Retinal pigment epithelial cell (primary cell): ENCODE data around the gene UBL4A.

ENCODE experiments used
- DNase-seq: peaks from one replicate; pipeline ENCODE4 v3.0.0-alpha.2; 2010; ENCODE audit warnings: low read depth
- H3K4me3 ChIP-seq: 2 replicates; pipeline ENCODE4 v1.5.1; 2011; ENCODE audit warnings: mild to moderate bottlenecking, low read length, control low read depth, moderate library complexity
- TF ChIP-seq, protein P1 (sequence below): conservative IDR thresholded peaks from 2 replicates; pipeline ENCODE4 v1.5.1; 2011; ENCODE audit warnings: low read depth, low read length, control low read depth, inconsistent platforms

Gene UBL4A

DNA sequence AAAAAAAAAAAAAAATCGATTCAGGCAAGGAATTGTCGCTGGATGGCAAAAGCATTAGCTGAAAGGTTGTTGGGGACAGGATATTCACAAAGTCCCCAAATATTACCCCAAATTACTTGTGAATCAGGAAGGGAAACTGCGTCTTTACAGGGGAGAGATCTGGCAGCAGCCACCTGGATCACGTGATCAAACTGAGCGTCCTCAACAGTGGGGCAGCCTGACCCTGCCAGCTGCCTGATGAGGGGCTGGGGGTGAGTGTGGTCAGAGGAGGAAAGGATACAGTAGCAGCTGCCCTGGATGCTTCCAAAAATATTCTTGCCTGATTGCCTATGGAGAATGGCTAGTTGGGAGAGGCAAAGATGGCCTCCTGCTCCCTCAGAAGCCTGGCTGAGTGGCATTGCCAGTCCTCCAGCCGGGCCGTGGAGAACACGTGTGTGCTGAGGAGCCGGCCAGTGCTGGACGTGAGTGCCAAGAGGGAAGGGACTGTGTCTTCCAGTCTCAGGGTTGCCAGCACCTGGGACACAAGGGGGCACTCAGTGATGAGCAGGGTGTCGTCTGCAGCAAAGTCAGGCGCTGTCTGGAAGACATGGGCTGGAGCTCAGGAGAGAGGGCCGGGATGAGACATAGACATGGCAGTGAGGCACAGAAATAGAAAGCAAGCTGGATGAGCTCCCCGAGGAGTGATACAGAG is 4.4 kb downstream of the UBL4A start:
- TF ChIP-seq, protein P1, sequence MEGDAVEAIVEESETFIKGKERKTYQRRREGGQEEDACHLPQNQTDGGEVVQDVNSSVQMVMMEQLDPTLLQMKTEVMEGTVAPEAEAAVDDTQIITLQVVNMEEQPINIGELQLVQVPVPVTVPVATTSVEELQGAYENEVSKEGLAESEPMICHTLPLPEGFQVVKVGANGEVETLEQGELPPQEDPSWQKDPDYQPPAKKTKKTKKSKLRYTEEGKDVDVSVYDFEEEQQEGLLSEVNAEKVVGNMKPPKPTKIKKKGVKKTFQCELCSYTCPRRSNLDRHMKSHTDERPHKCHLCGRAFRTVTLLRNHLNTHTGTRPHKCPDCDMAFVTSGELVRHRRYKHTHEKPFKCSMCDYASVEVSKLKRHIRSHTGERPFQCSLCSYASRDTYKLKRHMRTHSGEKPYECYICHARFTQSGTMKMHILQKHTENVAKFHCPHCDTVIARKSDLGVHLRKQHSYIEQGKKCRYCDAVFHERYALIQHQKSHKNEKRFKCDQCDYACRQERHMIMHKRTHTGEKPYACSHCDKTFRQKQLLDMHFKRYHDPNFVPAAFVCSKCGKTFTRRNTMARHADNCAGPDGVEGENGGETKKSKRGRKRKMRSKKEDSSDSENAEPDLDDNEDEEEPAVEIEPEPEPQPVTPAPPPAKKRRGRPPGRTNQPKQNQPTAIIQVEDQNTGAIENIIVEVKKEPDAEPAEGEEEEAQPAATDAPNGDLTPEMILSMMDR = no peak
- no peak for DNase-seq
- H3K4me3 ChIP-seq = no peak overlapping the region

DNA sequence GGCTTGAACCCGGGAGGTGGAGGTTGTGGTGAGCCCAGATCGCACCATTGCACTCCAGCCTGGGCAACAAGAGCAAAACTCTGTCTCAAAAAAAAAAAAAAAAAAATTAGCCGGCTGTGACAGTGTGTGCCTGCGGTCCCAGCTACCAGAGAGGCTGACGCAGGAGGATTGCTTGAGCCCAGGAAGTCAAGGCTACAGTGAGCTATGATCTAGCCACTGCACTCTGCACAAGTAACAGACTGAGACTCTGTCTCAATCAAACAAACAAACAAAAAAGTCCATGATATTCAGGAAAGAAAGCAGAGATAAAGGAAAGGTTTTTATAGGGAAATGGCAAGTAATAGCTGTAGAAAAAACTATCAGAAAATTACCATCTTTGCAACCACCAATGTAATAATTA is 5.2 kb downstream of the UBL4A start:
- no peak for DNase-seq
- TF ChIP-seq, protein P1 = no peak
- no peak overlapping the region for H3K4me3 ChIP-seq

DNA sequence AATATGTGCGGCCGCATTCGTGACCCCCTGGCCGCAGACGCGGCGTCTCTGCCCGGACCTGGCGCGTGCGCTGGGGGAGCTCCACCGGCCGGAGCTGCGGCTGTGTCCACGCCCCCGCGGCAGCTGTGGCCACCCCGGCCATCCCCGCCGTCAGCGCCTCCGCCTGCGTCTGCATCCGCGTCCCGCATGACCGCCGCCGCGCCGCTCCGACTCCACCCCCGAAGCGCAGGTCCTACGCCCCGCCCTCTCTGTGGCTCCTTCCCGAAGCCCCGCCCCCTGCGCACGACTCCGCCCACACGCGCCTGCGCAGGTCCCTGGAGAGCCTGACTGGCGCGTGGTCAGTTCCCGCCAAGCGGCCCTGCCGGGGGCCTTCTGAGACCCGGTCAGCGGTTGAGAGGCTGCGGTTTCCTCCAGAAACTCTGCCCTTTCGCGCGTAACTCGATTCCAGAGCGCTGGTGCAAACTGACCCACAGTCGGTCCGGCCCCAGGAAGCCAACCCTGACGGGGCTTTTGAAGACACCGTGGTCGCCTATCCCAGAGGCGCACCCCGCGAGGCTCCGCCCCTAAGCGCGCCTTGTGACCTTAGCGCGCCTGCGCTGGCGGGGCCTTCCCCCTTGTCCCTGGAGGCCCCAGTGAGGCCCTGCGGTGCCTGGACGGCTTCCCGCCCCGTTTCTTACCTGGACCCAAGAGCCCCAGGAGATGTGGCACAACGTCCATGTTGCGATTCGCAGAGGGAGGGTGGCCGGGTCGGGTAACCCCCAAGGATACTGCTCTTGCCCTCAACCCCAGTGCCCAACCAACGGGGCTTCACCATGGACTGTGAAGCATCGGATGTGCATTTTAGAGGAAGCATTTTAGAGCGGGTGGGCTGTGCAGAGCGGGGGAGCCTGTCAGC is 7.4 kb downstream of the UBL4A start, which contains the start of gene LAGE3:
Gene LAGE3, minus strand, starts transcription at position 554 of the 895 bp plus-strand sequence. Its CDS starts 366 bp downstream, at position 188.
- TF ChIP-seq, protein P1 = no peak
- DNase-seq = peak; percentile 44
- peak within 1 kb of the TSS; percentile 57 for H3K4me3 ChIP-seq

DNA sequence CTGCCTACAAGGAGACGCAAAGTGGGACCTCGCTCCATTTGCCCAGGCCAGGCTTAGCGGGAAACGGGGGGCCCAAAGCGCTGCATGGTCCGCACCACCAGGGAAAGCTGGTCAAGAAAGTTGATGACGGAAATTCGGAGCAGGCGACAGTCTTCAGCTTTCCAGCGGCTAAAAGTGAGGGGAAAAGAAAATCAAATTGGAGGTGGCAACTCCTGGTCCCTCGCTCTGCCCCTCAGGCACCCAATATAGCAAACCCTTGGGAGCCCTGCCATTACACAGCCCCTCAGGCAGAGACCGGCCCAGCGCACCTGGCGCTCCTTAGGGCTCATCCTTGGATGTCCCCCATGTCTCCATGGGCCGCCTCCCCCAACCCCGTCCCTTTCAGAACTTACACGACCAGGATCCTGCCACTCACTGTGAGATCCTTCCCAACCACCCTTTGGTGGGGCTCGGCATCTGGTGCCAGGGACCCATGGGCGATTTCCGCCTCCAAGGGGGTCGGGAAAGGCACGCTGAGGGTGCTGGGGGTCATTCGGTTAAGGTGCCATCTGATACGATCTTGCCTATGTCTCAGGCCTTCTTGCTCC is 8.4 kb downstream of the UBL4A start:
- TF ChIP-seq, protein P1 = no peak
- peak overlapping the region; percentile 57 for H3K4me3 ChIP-seq
- no peak for DNase-seq

DNA sequence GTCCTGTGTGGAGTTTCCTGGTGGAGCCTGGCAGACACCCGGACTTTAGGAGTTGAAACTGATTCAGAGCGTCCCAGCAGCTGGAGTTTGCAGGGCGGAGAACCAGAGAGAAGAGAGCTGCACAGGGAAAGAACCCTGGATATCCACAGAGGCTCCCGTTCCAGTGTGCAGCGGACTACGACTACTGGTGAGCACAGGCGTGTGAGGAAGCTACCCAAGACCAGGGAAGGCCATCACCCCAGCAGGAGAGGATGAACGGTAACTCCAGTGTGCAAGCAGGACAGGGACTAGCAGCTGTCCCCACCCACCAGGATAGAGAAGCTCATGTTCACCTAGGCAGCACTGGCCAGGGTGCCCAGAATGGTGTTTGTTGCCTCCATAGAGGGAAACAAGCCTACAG is 9.6 kb downstream of the UBL4A start:
- no peak overlapping the region for H3K4me3 ChIP-seq
- TF ChIP-seq, protein P1 = no peak
- DNase-seq = no peak

DNA sequence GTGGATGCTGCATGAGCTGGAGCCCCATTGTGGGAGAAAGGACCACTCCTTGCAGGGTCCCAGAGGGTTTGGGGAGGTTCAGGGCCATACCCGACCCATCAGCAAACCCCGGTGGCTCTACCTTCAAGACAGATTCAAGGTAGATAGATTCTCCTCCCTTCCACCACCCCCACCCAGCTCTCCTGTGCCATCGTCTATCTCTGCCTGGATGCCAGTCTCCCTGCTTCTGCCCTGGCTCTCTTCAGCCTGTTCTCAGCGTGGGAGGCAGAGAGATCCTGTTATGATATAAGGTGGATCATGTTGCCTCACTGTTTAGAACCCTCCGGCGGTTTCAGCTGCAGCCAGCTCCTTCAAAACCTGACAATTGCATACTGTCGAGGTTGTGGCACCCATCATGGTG is 12.7 kb downstream of the UBL4A start:
- TF ChIP-seq, protein P1 = no peak
- no peak for DNase-seq
- H3K4me3 ChIP-seq = no peak overlapping the region
